Heart left ventricle (tissue), 16 donors: ENCODE data around the gene EPHA6. TPM values are rescaled to one million over a fixed set of nuclear protein-coding genes. Genes with fewer than 3 reads are reported as not detected.
"Not testable (repeated sequence)": the region's sequence is repeated elsewhere in the genome, so short reads cannot be mapped to it uniquely, and the experiment has no call there.

ENCODE experiments used
- ATAC-seq, 4 donors: fragments of 200-7000 bp; cut with Tn5 transposase; one replicate each; pipeline ENCODE4 v1.9.1; 2020 to 2022; ENCODE audit warnings: moderate library complexity in 4 of 4, mild to moderate bottlenecking in 3 of 4, moderate number of reproducible peaks in 1 of 4
- DNase-seq, 5 donors: peaks; one replicate each; pipeline ENCODE4 v3.0.0-alpha.2; 2020
- H3K27ac ChIP-seq, 12 donors: fragments of 200-600 bp; sonication (generic) in 4 of 12; one replicate each; pipeline versions ENCODE4 v1.5.0 to v1.8.0; 2016 to 2022; ENCODE audit warnings: mild to moderate bottlenecking in 2 of 12
- H3K27me3 ChIP-seq, 9 donors: fragments of 200-600 bp; sonication (generic) in 2 of 9; one replicate each; pipeline versions ENCODE4 v1.5.1 to v1.8.0; 2016 to 2022; ENCODE audit warnings: mild to moderate bottlenecking in 3 of 9
- H3K36me3 ChIP-seq, 9 donors: fragments of 200-600 bp; sonication (generic) in 2 of 9; one replicate each; pipeline versions ENCODE4 v1.5.0 to v1.8.0; 2018 to 2022; ENCODE audit warnings: mild to moderate bottlenecking in 2 of 9
- H3K4me1 ChIP-seq, 12 donors: fragments of 200-600 bp; sonication (generic) in 4 of 12; one replicate each; pipeline versions ENCODE4 v1.5.0 to v1.8.0; 2016 to 2022; ENCODE audit warnings: mild to moderate bottlenecking in 3 of 12
- H3K4me3 ChIP-seq, 12 donors: fragments of 200-600 bp; sonication (generic) in 4 of 12; one replicate each; pipeline versions ENCODE4 v1.5.0 to v1.8.0; 2017 to 2022; ENCODE audit warnings: mild to moderate bottlenecking in 9 of 12, moderate library complexity in 4 of 12
- H3K9me3 ChIP-seq, 12 donors: fragments of 200-600 bp; sonication (generic) in 4 of 12; one replicate each; pipeline versions ENCODE4 v1.5.0 to v1.8.0; 2016 to 2022; ENCODE audit warnings: mild to moderate bottlenecking in 1 of 12
- CTCF ChIP-seq, 12 donors: fragments of 200-600 bp; sonication (generic) in 4 of 12; IDR thresholded peaks; one replicate each; pipeline versions ENCODE4 v1.5.0 to v1.8.0; 2018 to 2022; ENCODE audit warnings: antibody characterized with exemption in 12 of 12, mild to moderate bottlenecking in 5 of 12
- POLR2A ChIP-seq, 2 donors: fragments of 450-650 bp; IDR thresholded peaks; one replicate each; pipeline ENCODE4 v1.6.1; 2017; ENCODE audit warnings: antibody characterized with exemption in 2 of 2, mild to moderate bottlenecking in 2 of 2, moderate library complexity in 2 of 2
- WGBS, 4 donors: extraction: QIAGEN DNeasy Blood & Tissue Kit in 2 of 4; methylation state at CpG; one replicate each; pipeline versions ENCODE4 v1.1.5 to v1.1.7; 2013 to 2018; 5-methylcytosine and 5-hydroxymethylcytosine counted together
- intact Hi-C, 10 donors: fragments of 100-400 bp; cut with DNase I; formaldehyde crosslinking; loops; one replicate each; pipeline versions ENCODE4 v1.11.1 to v1.14.2; 2022
- polyA plus RNA-seq, 2 donors: library from polyadenylated mRNA; stranded (reverse); fragments of 200-250 nt; gene quantifications; one replicate each; pipeline ENCODE4 v1.2.3, GENCODE V29; 2013
- total RNA-seq, 9 donors: library from RNA; depleted of rRNA in 2 of 9; stranded (reverse); fragments of >200 nt in 2 of 9; fragmentation: NEBNext Ultra II Directional in 3 of 9; extraction: Animal tissue kit (Norgen Biotek cat#: 25700) in 3 of 9; gene quantifications; one replicate each; pipeline versions ENCODE4 v1.1.0 to v1.2.4, GENCODE V29; 2016 to 2023
- donor health status: ischemic (EF 13 %, LVEDD 7.1; RV severe dilation, severe dysfunction).
- donor health status: healthy with polysubstance abuse.
- donor health status: DM: no; HTN: yes; CAD: no.
- donor health status: DM: no; HTN: no; CAD: no.
- donor health status: ischemic (EF 25% LVEDD 6.9; RV normal size, moderate dysfunction).
- donor health status: ischemic (EF 25% LVEDD 5.7; RV mildly dilated, moderate dysfunction).
- donor health status: healthy.
- donor health status: DM: yes; HTN: yes; CAD: no.
- donor health status: ischemic (EF 35%, LVEDD 5.7; RV mildly dilated, moderate dysfunction).
- donor health status: nonischemic (EF 11% LVEDD 7.7; RV severe dilation, severe dysfunction).
- donor health status: DM: yes; HTN: yes; CAD: no.
- donor health status: PGD.
- donor health status: ischemic (EF 29% LVEDD 5.4; RV normal size, mild dysfunction).
- donor health status: nonischemic (EF 23%, LVEDD 6.1; RV moderate dilation, normal function).

Gene EPHA6
- total and polyA plus RNA-seq, 11 donors: 0.28 to 1.2 (median 0.42) TPM; not detected in 6

GRCh38 chr3:97439373-97439772 is 625.0 kb downstream of the EPHA6 start:
- Histone ChIP-seq H3K27ac (no peak overlapping the region), H3K9me3 (no peaks in the 10 kb centered on the region), H3K27me3 (no peaks in the 10 kb centered on the region), H3K36me3 (no peaks in the 10 kb centered on the region), H3K4me3 (no peak overlapping the region), H3K4me1 (no peaks in the 10 kb centered on the region)
- ATAC-seq (no peak), DNase-seq (no peak)
- no peak for TF ChIP-seq CTCF (IDR thresholded peaks at IDR 0.05)
- no peak for TF ChIP-seq POLR2A (IDR thresholded peaks at IDR 0.05)
- intact Hi-C loops: no loop called here
- 73 to 88% (median 81%) methylated on average over 1 of the region's 1 CpG for WGBS, 4 donors

GRCh38 chr3:97464035-97464434 is 649.6 kb downstream of the EPHA6 start:
- ATAC-seq: no peak
- H3K27ac ChIP-seq: no peak overlapping the region
- H3K9me3 ChIP-seq: no peaks in the 10 kb centered on the region
- H3K4me1 ChIP-seq: no peaks in the 10 kb centered on the region
- no peaks in the 10 kb centered on the region for H3K27me3 ChIP-seq
- DNase-seq: no peak
- TF ChIP-seq CTCF (IDR thresholded peaks at IDR 0.05) (no peak), POLR2A (IDR thresholded peaks at IDR 0.05) (no peak)
- H3K36me3 ChIP-seq: no peaks in the 10 kb centered on the region
- WGBS, 4 donors: 11 to 35% (median 17%) methylated on average over 1 of the region's 1 CpG
- intact Hi-C loops: no loop called here
- no peak overlapping the region for H3K4me3 ChIP-seq

DNA sequence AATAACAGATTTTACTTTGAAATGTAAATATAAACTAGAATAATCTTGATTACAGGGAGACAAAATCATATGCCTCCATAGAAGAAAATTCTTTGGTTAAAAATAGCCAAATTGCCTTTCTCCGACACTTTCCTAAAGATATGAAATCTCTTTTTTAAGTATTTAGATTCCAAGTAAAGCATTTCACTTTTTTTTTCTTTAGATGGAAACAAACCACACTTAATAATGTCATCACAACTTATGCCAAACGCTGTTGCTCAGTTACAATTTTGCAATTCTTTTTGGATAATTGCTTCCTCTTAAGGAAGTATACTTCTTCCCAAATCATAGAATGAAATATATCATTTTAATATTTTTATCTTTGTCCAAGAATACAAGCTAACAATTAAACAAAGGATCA is 656.1 kb downstream of the EPHA6 start:
- TF ChIP-seq POLR2A (IDR thresholded peaks at IDR 0.05): no peak
- no peak for TF ChIP-seq CTCF (IDR thresholded peaks at IDR 0.05)
- Histone ChIP-seq H3K27me3 (no peaks in the 10 kb centered on the region), H3K36me3 (no peaks in the 10 kb centered on the region), H3K27ac (no peak overlapping the region), H3K9me3 (no peaks in the 10 kb centered on the region), H3K4me3 (no peak overlapping the region), H3K4me1 (no peaks in the 10 kb centered on the region)
- DNase-seq (no peak), ATAC-seq (no peak)
- intact Hi-C loops: no loop called here
- WGBS, 4 donors: 50 to 59% (median 52%) methylated on average over 2 of the region's 2 CpGs

- no peaks in the 10 kb centered on the region for H3K27me3 ChIP-seq
- H3K9me3 ChIP-seq: peaks cover 0 to 3% (median 0%) of the 10 kb centered on the region in 12 donors
- DNase-seq: no peak
Observed at GRCh38 chr3:97479740-97480139, 665.3 kb downstream of the EPHA6 start.

GRCh38 chr3:97480696-97481289 is 666.4 kb downstream of the EPHA6 start:
- intact Hi-C loops, H3K27ac ChIP-seq, H3K9me3 ChIP-seq, H3K36me3 ChIP-seq, H3K4me1 ChIP-seq, ATAC-seq, H3K27me3 ChIP-seq, H3K4me3 ChIP-seq: not testable (repeated sequence)
- 92 to 97% (median 94%) methylated on average over 25 to 29 of the region's 29 CpGs for WGBS, 4 donors
- DNase-seq: peak in 1 of 5 donors; percentile 50

More at GRCh38 chr3:97479740-97480139, 665.3 kb downstream of the EPHA6 start:
- Histone ChIP-seq H3K4me1 (no peaks in the 10 kb centered on the region), H3K4me3 (no peak overlapping the region), H3K36me3 (no peaks in the 10 kb centered on the region), H3K27ac (no peak overlapping the region)
- intact Hi-C loops: no loop called here
- TF ChIP-seq POLR2A (IDR thresholded peaks at IDR 0.05) (no peak), CTCF (IDR thresholded peaks at IDR 0.05) (no peak)
- ATAC-seq: no peak
